K562 (cell line): ENCODE measurements around the gene RAB4B. TPM values are rescaled to one million over a fixed set of nuclear protein-coding genes. Genes with fewer than 3 reads are reported as not detected.
A peak's percentile ranks its signal among the peaks of the same experiment; 100 is the strongest.

Source experiments
- ATAC-seq: fragments of 200-7000 bp; cut with Tn5 transposase; 3 replicates; pipeline ENCODE4 v1.9.1; 2020; ENCODE audit warnings: moderate library complexity
- BruUV-seq: library from RNA; stranded (reverse); fragments of 400-500 nt; replicated peaks from 2 replicates; lab custom pipeline; 2021; lab: Mats Ljungman, UMichigan
- CTCF ChIA-PET: fragments of 300-600 bp; formaldehyde crosslinking; extraction: SDS; loops from one replicate; lab custom pipeline; 2021; ENCODE audit warnings: low intra/inter-chr PET ratio; lab: Yijun Ruan, JAX
- POLR2A ChIA-PET: fragments of 300-600, 350-650 bp; sonication (Branson Sonifier 250); formaldehyde crosslinking; extraction: SDS; loops from one replicate; lab custom pipeline; 2021; ENCODE audit warnings: antibody characterized with exemption, inconsistent platforms; lab: Yijun Ruan, JAX
- DNase-seq, 4 experiments: peaks; one replicate each; pipeline versions ENCODE4 v3.0.0 to v3.0.0-alpha.2; 2011 to 2018; ENCODE audit warnings: low spot score in 3 of 4, mixed read lengths in 3 of 4; ENCODE audit errors: extremely low read depth in 1 of 4
- FAIRE-seq: peaks from 2 replicates; lab custom pipeline; 2011; peaks lifted over from hg19 to GRCh38; lab: Jason Lieb, UNC
- H2AFZ ChIP-seq: 2 replicates; pipeline ENCODE4 v1.6.0; 2011; ENCODE audit warnings: low read depth, low read length, control low read depth, inconsistent platforms
- H3K27ac ChIP-seq: fragments of 200-600 bp; 3 replicates; pipeline ENCODE4 v1.8.0; 2011; ENCODE audit warnings: low read depth, mild to moderate bottlenecking, control low read depth, inconsistent platforms, low read length, moderate library complexity, mixed read lengths; ENCODE audit errors: extremely low read depth
- H3K27me3 ChIP-seq, 2 experiments: fragments of 300-600 bp in 1 of 2; 2 replicates in 1 of 2; 3 replicates in 1 of 2; pipeline versions ENCODE4 v1.6.0 to v1.8.0; 2011; ENCODE audit warnings: inconsistent platforms in 2 of 2, low read length in 2 of 2, mild to moderate bottlenecking in 1 of 2, mixed read lengths in 1 of 2, moderate library complexity in 1 of 2; ENCODE audit not compliant: control insufficient read depth in 2 of 2, insufficient read depth in 2 of 2
- H3K36me3 ChIP-seq: fragments of 300-600 bp; 3 replicates; pipeline ENCODE4 v1.8.0; 2011; ENCODE audit warnings: mild to moderate bottlenecking, low read length, inconsistent platforms; ENCODE audit not compliant: control insufficient read depth, insufficient read depth
- H3K4me1 ChIP-seq, 2 experiments: fragments of 200-600 bp in 1 of 2; replicated peaks in 1 of 2; 2 replicates in 1 of 2; 3 replicates in 1 of 2; pipeline versions ENCODE4 v1.5.1 to v1.8.0; 2011; ENCODE audit warnings: inconsistent platforms in 2 of 2, low read length in 2 of 2, mild to moderate bottlenecking in 1 of 2, mixed read lengths in 1 of 2, moderate library complexity in 1 of 2; ENCODE audit not compliant: control insufficient read depth in 2 of 2, insufficient read depth in 2 of 2
- H3K4me2 ChIP-seq: 2 replicates; pipeline ENCODE4 v1.6.1; 2011; ENCODE audit warnings: low read length, control low read depth, inconsistent platforms, mixed read lengths; ENCODE audit not compliant: insufficient read depth
- H3K4me3 ChIP-seq: fragments of 200-600 bp; sonication (generic), shearing (Covaris generic); 2 replicates; pipeline ENCODE4 v1.5.1; 2016; ENCODE audit warnings: control low read depth, inconsistent platforms
- H3K79me2 ChIP-seq: fragments of 200-600 bp; 3 replicates; pipeline ENCODE4 v1.8.0; 2011; ENCODE audit warnings: low read length, inconsistent platforms; ENCODE audit not compliant: control insufficient read depth, insufficient read depth
- H3K9ac ChIP-seq, 2 experiments: 2 replicates each; pipeline versions ENCODE4 v1.6.0 to v1.6.1; 2011; ENCODE audit warnings: low read depth in 2 of 2, low read length in 2 of 2, control low read depth in 1 of 2, inconsistent platforms in 1 of 2, mild to moderate bottlenecking in 1 of 2, mixed read lengths in 1 of 2; ENCODE audit not compliant: insufficient read depth in 1 of 2
- H3K9me1 ChIP-seq: one replicate; pipeline ENCODE4 v1.6.0; 2011; ENCODE audit warnings: inconsistent platforms, mild to moderate bottlenecking, low read length, moderate library complexity; ENCODE audit not compliant: control insufficient read depth, insufficient read depth
- H3K9me3 ChIP-seq: replicated peaks from 2 replicates; pipeline ENCODE4 v1.5.1; 2011; ENCODE audit warnings: low read depth, low read length, inconsistent platforms; ENCODE audit not compliant: control insufficient read depth, insufficient read depth
- H4K20me1 ChIP-seq: replicated peaks from 2 replicates; pipeline ENCODE4 v1.6.1; 2011; ENCODE audit warnings: low read length, inconsistent platforms, mixed read lengths; ENCODE audit not compliant: control insufficient read depth, insufficient read depth
- ARID2 ChIP-seq: fragments of 450-650 bp; IDR thresholded peaks from 2 replicates; pipeline ENCODE4 v1.6.1; 2017; ENCODE audit warnings: antibody characterized with exemption, mild to moderate bottlenecking
- BRD4 ChIP-seq: fragments of 200-600 bp; sonication (generic); IDR thresholded peaks from 2 replicates; pipeline ENCODE4 v1.6.1; 2017; ENCODE audit warnings: inconsistent platforms
- CBX5 ChIP-seq: IDR thresholded peaks from 2 replicates; pipeline ENCODE4 v1.6.1; 2014; ENCODE audit warnings: low read depth, borderline replicate concordance
- FIP1L1 ChIP-seq: fragments of 200-400 bp; formaldehyde crosslinking; IDR thresholded peaks from 2 replicates; pipeline ENCODE4 v1.6.1; 2018; ENCODE audit warnings: mild to moderate bottlenecking, low read depth, low read length; ENCODE audit not compliant: poor library complexity, severe bottlenecking
- FOS ChIP-seq: IDR thresholded peaks from 3 replicates; pipeline ENCODE4 v1.6.1; 2011; ENCODE audit not compliant: insufficient read length; ENCODE audit errors: extremely low read depth
- GTF2A2 ChIP-seq: IDR thresholded peaks from 2 replicates; pipeline ENCODE4 v1.6.1; 2016; ENCODE audit warnings: mild to moderate bottlenecking, missing genetic modification characterization, missing compliant biosample characterization
- HBP1 ChIP-seq: fragments of 450-650 bp; formaldehyde crosslinking; IDR thresholded peaks from 2 replicates; pipeline ENCODE4 v1.4.0; 2022; ENCODE audit warnings: missing genetic modification characterization
- HES1 ChIP-seq: fragments of 450-650 bp; IDR thresholded peaks from 2 replicates; pipeline ENCODE4 v1.6.1; 2016; ENCODE audit warnings: low read depth, mild to moderate bottlenecking, moderate library complexity
- KLF1 ChIP-seq: fragments of 450-650 bp; IDR thresholded peaks from 2 replicates; pipeline ENCODE4 v1.6.1; 2016; ENCODE audit warnings: missing genetic modification characterization, missing compliant biosample characterization
- POLR2B ChIP-seq: fragments of 450-650 bp; IDR thresholded peaks from 2 replicates; pipeline ENCODE4 v1.6.1; 2018; ENCODE audit warnings: low read depth; ENCODE audit not compliant: partially characterized antibody
- RB1 ChIP-seq: fragments of 450-650 bp; IDR thresholded peaks from 2 replicates; pipeline ENCODE4 v1.6.1; 2017; ENCODE audit warnings: low read depth, mild to moderate bottlenecking
- RBM25 ChIP-seq: fragments of 200-400 bp; formaldehyde crosslinking; IDR thresholded peaks from 2 replicates; pipeline ENCODE4 v1.6.1; 2018; ENCODE audit warnings: low read length, low read depth, moderate library complexity; ENCODE audit not compliant: severe bottlenecking
- SETDB1 ChIP-seq: IDR thresholded peaks from one replicate; pipeline ENCODE4 v1.6.1; 2012; ENCODE audit warnings: low read length, control low read depth, inconsistent platforms
- TBP ChIP-seq: optimal IDR thresholded peaks from 2 replicates; pipeline ENCODE3; 2011; ENCODE audit warnings: low read depth, low read length, improper control_type of control experiment
- ZNF239 ChIP-seq: fragments of 250-450 bp; sonication (Bioruptor Pico); IDR thresholded peaks from 2 replicates; pipeline ENCODE4 v1.4.0; 2020; ENCODE audit warnings: mild to moderate bottlenecking
- ZNF668 ChIP-seq: fragments of 250-450 bp; sonication (Bioruptor Pico); IDR thresholded peaks from 2 replicates; pipeline ENCODE4 v1.8.0; 2022; ENCODE audit warnings: mild to moderate bottlenecking, inconsistent platforms
- WGBS: fragments of 100-300 bp; shearing (Covaris generic); methylation state at CpG from one replicate; pipeline ENCODE4 v1.1.6; 2016; ENCODE audit warnings: low coverage, mixed read lengths; ENCODE audit not compliant: insufficient coverage; ENCODE audit errors: missing lambda C conversion rate; 5-methylcytosine and 5-hydroxymethylcytosine counted together
- in situ Hi-C: fragments of 300-500 bp; cut with MboI; formaldehyde crosslinking; loops from 4 replicates; pipeline ENCODE4 v1.15.0; 2018; ENCODE audit warnings: inconsistent platforms, mixed read lengths
- intact Hi-C: fragments of 100-400 bp; cut with micrococcal nuclease; formaldehyde crosslinking; loops from 2 replicates; pipeline ENCODE4 v1.14.2; 2022
- polyA plus RNA-seq, 8 experiments: library from polyadenylated mRNA; depleted of rRNA in 4 of 8; stranded (reverse) in 5 of 8; unstranded in 3 of 8; fragments of >200 nt; fragmentation: Nextera tagmentation in 2 of 8; fragmentation: Illumina TruSeq in 1 of 8; extraction: Ambion mirVana in 2 of 8; extraction: Trizol in 1 of 8; gene quantifications; 2 replicates each; pipeline versions ENCODE4 v1.2.1 to v1.2.3, GENCODE V29; 2011 to 2014; ENCODE audit warnings: inconsistent platforms in 1 of 8, missing spikeins in 1 of 8
- total RNA-seq, 7 experiments: library from RNA; depleted of rRNA in 6 of 7; stranded (reverse); fragments of >200 nt in 6 of 7; fragmentation: Illumina TruSeq in 2 of 7; extraction: Trizol in 2 of 7; gene quantifications; 2 replicates each; pipeline versions ENCODE4 v1.2.1 to v1.2.3, GENCODE V29; 2011 to 2021; ENCODE audit warnings: low replicate concordance in 1 of 7

The RAB4B gene
- total and polyA plus RNA-seq, 9 of the 15 experiments (the other 6 are each of a cell fraction or from before 2014, with no cell fraction given) = 0.28 to 20.4 (median 9.0) TPM

GRCh38 chr19:40756502-40757110 is 21.4 kb upstream of the RAB4B start:
- DNase-seq (no peak), FAIRE-seq (no peak), ATAC-seq (no peak)
- BruUV-seq = no TSS peak
- H3K4me1 ChIP-seq = peaks cover 18 to 31% of the 10 kb centered on the region in 2 experiments; a peak in 4 of 5 replicates
- H3K9me1 ChIP-seq = peaks cover 3% of the 10 kb centered on the region
- H3K9ac ChIP-seq = peak overlapping the region in 1 of 2 experiments; percentile 40; a peak in 2 of 4 replicates
- 89% methylated on average over 7 of the region's 11 CpGs for WGBS
- in situ Hi-C loops = no loop called here
- H3K9me3 ChIP-seq = no peaks in the 10 kb centered on the region
- peaks cover 35% of the 10 kb centered on the region for H4K20me1 ChIP-seq
- TF ChIP-seq FOS (no peak), TBP (no peak), POLR2B (peak; percentile 18)
- TF ChIP-seq, all 486 proteins: peak for 1
- CTCF ChIA-PET = no interaction called here
- Histone ChIP-seq H3K4me3 (no peak overlapping the region), H2AFZ (no peak overlapping the region), H3K4me2 (no peak overlapping the region), H3K36me3 (peaks cover 88% of the 10 kb centered on the region), H3K27me3 (no peaks in the 10 kb centered on the region), H3K27ac (no peak overlapping the region; the same call in 2 of the 3 replicates), H3K79me2 (peaks cover 82% of the 10 kb centered on the region)
- POLR2A ChIA-PET = interaction anchor here (1.2 to 2.3 kb wide), 5 partner anchors 9 to 21 kb away, joined by 4 to 8 read pairs (median 5); partner anchors contain the start of gene RAB4B
- intact Hi-C loops = no loop called here

GRCh38 chr19:40758491-40758890 is 19.6 kb upstream of the RAB4B start:
- Histone ChIP-seq H3K9ac (no peak overlapping the region), H3K4me3 (no peak overlapping the region), H3K27me3 (no peaks in the 10 kb centered on the region), H3K4me2 (no peak overlapping the region), H3K9me1 (peaks cover 3% of the 10 kb centered on the region), H3K9me3 (no peaks in the 10 kb centered on the region), H4K20me1 (peaks cover 29% of the 10 kb centered on the region), H3K79me2 (peaks cover 67% of the 10 kb centered on the region), H3K36me3 (peaks cover 93% of the 10 kb centered on the region), H3K27ac (no peak overlapping the region), H3K4me1 (peaks cover 14 to 24% of the 10 kb centered on the region in 2 experiments; a peak in 4 of 5 replicates), H2AFZ (no peak overlapping the region)
- FAIRE-seq (no peak), DNase-seq (no peak), ATAC-seq (no peak)
- ChIA-PET POLR2A (interaction anchor here (1.2 to 2.3 kb wide), 3 partner anchors 8 to 19 kb away, joined by 4 to 8 read pairs (median 6); partner anchors contain the start of genes ACTMAP and RAB4B), CTCF (no interaction called here)
- no peak for TF ChIP-seq SETDB1
- TF ChIP-seq RB1 = no peak
- peak; percentile 35 for TF ChIP-seq RBM25
- TF ChIP-seq GTF2A2 (tag) = no peak
- no peak for TF ChIP-seq ZNF668 (CRISPR knock-in tag)
- TF ChIP-seq KLF1 (tag) = no peak
- no peak for TF ChIP-seq FIP1L1
- TF ChIP-seq HBP1 (CRISPR knock-in tag) = no peak
- TF ChIP-seq CBX5 = no peak
- TF ChIP-seq BRD4 = no peak
- peak; percentile 79 for TF ChIP-seq ZNF239 (CRISPR knock-in tag)
- TF ChIP-seq ARID2 = no peak
- TF ChIP-seq HES1 = no peak
- in situ Hi-C loops = no loop called here
- WGBS = 93% methylated on average over 3 of the region's 3 CpGs
- intact Hi-C loops = no loop called here
- no TSS peak for BruUV-seq
